ENCODE data around the gene C2orf15. TPM values are rescaled to one million over a fixed set of nuclear protein-coding genes. Genes with fewer than 3 reads are reported as not detected.

Gene C2orf15
- total RNA-seq, 1 donor from 2014 or later: 0.40 TPM

- no peaks in the 10 kb centered on the region for H3K27me3 Mint-ChIP-seq
These were observed 10.8 kb downstream of the C2orf15 start for GRCh38 chr2:99152199-99152895.

DNA sequence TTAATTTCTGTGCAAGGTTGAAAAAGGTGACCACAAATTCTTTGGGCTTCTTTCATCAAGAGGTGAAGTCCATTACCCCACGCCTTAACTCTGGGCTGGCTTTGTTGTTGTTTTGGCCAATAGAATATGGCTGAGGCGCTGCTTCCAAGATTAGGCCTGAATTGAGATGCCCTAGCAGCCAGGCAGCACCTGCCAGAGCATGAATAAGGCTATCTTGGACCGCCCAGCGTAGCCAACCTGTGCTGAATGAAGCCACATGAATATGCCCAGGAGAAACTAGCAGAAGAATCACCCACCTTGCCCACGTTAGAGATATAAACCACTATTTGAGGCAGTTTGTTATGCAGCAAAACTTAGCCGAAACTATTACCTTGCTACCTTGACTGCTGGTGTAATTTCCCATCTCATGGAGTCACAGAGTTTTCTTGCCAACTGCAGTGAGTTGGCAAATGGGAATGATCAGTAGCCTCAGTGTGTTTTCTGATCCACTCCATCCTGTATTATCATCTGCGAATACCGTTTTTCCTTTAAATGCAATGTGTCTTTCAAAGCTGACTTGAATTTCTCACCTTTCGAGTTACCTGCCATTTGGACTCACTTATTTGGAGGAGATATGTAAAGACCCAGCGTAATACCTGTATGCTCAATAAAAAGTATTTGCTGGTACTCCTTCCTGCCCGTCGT, 12.6 kb downstream of the C2orf15 start:
- H3K4me1 Mint-ChIP-seq: peaks cover 35% of the 10 kb centered on the region
- no peaks in the 10 kb centered on the region for H3K27me3 Mint-ChIP-seq
- peak; percentile 65 for DNase-seq
- intact Hi-C loops (cut with micrococcal nuclease): loop anchor here (1.0 to 10.0 kb wide), 4 partner anchors 13 to 709 kb away; partner anchors contain the start of genes C2orf15, INPP4A, MITD1 and MRPL30
- H3K36me3 Mint-ChIP-seq (ENCODE audit: low read depth): peaks cover 16% of the 10 kb centered on the region
- H3K9me3 Mint-ChIP-seq: no peaks in the 10 kb centered on the region
- peak overlapping the region; percentile 83 for H3K27ac Mint-ChIP-seq
- no peak overlapping the region for H3K4me3 Mint-ChIP-seq

More at GRCh38 chr2:99152199-99152895, 10.8 kb downstream of the C2orf15 start:
- H3K27ac Mint-ChIP-seq: no peak overlapping the region
- peaks cover 10% of the 10 kb centered on the region for H3K36me3 Mint-ChIP-seq (ENCODE audit: low read depth)
- DNase-seq: no peak
- intact Hi-C loops (cut with micrococcal nuclease): loop anchor here (10.0 kb wide), 2 partner anchors 488 to 708 kb away; partner anchors contain the start of gene INPP4A
- no peaks in the 10 kb centered on the region for H3K9me3 Mint-ChIP-seq
- no peak overlapping the region for H3K4me3 Mint-ChIP-seq
- peaks cover 31% of the 10 kb centered on the region for H3K4me1 Mint-ChIP-seq

DNA sequence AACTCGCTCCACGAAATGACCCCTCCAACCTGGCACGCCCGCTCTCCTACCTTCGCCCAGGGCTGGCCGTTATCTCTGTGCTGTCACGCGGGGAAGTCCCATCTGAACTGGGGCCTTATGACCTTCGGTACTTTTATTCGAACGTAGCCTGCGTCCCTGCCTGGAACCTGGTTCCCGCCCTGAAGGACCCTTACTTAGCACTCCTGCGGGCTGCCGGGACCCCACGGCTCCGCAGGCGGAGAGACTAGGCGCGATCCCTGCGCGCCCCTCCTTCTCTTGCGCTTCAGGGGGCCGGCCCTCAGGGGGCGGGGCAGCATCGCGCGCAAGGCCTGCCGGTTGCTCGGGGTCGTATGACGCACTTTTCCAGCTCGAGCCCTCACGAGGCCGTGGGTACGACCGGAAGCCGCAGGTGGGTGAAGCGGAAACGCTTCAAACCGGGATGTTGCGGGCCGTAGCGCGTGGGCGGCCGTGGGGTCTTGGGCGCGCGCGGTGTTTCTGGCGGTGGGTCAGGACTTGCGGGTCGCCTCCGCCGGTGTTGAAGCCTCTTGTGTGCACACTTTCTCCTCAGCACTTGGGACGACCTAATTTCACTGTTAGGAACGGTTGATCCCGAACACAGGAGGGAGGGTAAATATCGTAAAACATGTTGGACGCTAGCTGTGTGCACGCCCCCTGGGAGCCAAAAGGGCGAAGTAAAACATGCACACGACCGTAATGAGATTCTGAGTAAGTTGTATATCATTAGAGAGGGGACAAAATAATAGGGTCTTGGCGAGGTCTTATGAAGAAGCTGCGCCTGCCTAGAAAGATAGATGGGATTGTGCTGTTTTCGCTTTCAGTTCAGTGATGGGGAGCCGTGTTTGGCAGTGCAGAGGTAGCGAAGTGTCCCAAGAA, 13.4 kb downstream of the C2orf15 start, which contains the start of the genes LIPT1 and TSGA10:
TSS of gene LIPT1 (plus strand) at position 325 of the 894 bp plus-strand sequence. CDS start 6,991 bp downstream, outside the sequence.
TSS of gene TSGA10 (minus strand) at position 300 of the 894 bp plus-strand sequence. CDS start 45,503 bp downstream, outside the sequence.
- Mint-ChIP-seq H3K27ac (peak within 1 kb of the TSS; percentile 83), H3K27me3 (no peaks in the 10 kb centered on the region), H3K36me3 (ENCODE audit: low read depth) (peaks cover 19% of the 10 kb centered on the region), H3K4me3 (no peak within 1 kb of the TSS), H3K4me1 (peaks cover 35% of the 10 kb centered on the region), H3K9me3 (no peaks in the 10 kb centered on the region)
- DNase-seq: peak; percentile 98
- intact Hi-C loops (cut with micrococcal nuclease): loop anchor here (1.0 to 10.0 kb wide), 5 partner anchors 14 to 710 kb away; partner anchors contain the start of genes C2orf15, INPP4A, MITD1 and MRPL30

DNA sequence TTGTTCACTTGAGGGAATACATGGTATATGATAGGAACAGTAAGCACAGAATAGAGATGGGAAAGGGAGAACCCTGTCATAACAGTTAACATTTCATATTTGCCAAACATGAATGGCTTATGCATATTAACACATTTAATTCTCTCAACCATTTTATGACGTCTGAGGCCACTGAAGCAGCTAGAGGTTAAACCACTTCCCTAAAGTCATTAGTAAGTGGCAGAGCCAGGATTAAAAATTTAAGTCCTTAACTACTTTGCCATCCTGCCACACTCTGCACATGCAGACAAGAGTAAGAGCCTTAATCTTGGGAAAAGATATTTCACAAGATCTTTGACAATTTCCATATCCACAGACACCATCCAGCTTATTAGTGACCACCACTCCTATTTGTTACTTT, 15.4 kb downstream of the C2orf15 start:
- DNase-seq: no peak
- intact Hi-C loops (cut with micrococcal nuclease): loop anchor here (10.0 kb wide), 2 partner anchors 492 to 712 kb away; partner anchors contain the start of gene INPP4A
- Mint-ChIP-seq H3K27ac (no peak overlapping the region), H3K27me3 (no peaks in the 10 kb centered on the region), H3K36me3 (ENCODE audit: low read depth) (peaks cover 18% of the 10 kb centered on the region), H3K9me3 (no peaks in the 10 kb centered on the region), H3K4me3 (no peak overlapping the region), H3K4me1 (peaks cover 31% of the 10 kb centered on the region)

GRCh38 chr2:99158599-99158998, 17.1 kb downstream of the C2orf15 start:
- H3K4me1 Mint-ChIP-seq: peaks cover 31% of the 10 kb centered on the region
- no peaks in the 10 kb centered on the region for H3K9me3 Mint-ChIP-seq
- H3K27me3 Mint-ChIP-seq: no peaks in the 10 kb centered on the region
- DNase-seq: no peak
- intact Hi-C loops (cut with micrococcal nuclease): loop anchor here (10.0 kb wide), 2 partner anchors 494 to 714 kb away; partner anchors contain the start of gene INPP4A
- H3K27ac Mint-ChIP-seq: no peak overlapping the region
- no peak overlapping the region for H3K4me3 Mint-ChIP-seq
- H3K36me3 Mint-ChIP-seq (ENCODE audit: low read depth): peaks cover 21% of the 10 kb centered on the region

DNA sequence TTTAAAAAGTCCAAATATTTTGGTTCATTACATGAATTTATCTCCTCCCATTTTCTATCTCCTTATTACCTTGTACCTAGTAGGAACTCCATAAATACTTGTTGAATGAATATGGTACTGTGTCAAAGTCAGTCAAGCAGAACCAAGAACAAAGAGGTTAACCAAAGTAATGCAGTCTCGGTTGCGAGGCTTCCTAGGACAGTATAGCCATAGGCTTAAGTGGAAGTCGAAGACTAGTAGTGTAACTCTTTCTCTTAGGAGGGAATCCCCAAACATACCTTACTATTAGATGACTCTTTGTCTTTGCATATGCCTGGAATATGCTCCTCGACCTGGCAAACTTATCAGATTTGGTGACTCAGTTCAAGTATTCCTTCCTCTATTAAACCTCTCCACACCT, 18.1 kb downstream of the C2orf15 start:
- H3K9me3 Mint-ChIP-seq: no peaks in the 10 kb centered on the region
- peaks cover 22% of the 10 kb centered on the region for H3K36me3 Mint-ChIP-seq (ENCODE audit: low read depth)
- no peak for DNase-seq
- H3K27ac Mint-ChIP-seq: no peak overlapping the region
- H3K4me1 Mint-ChIP-seq: peaks cover 26% of the 10 kb centered on the region
- intact Hi-C loops (cut with micrococcal nuclease): loop anchor here (10.0 kb wide), 2 partner anchors 495 to 715 kb away; partner anchors contain the start of gene INPP4A
- no peak overlapping the region for H3K4me3 Mint-ChIP-seq
- H3K27me3 Mint-ChIP-seq: no peaks in the 10 kb centered on the region

- H3K4me3 Mint-ChIP-seq: no peak overlapping the region
- DNase-seq: no peak
- H3K4me1 Mint-ChIP-seq: peaks cover 14% of the 10 kb centered on the region
- peaks cover 53% of the 10 kb centered on the region for H3K36me3 Mint-ChIP-seq (ENCODE audit: low read depth)
- H3K9me3 Mint-ChIP-seq: no peaks in the 10 kb centered on the region
- no peak overlapping the region for H3K27ac Mint-ChIP-seq
- intact Hi-C loops (cut with micrococcal nuclease): no loop called here
- no peaks in the 10 kb centered on the region for H3K27me3 Mint-ChIP-seq
These were observed 24.7 kb downstream of the C2orf15 start for GRCh38 chr2:99166218-99166617.

GRCh38 chr2:99169534-99169933, 28.0 kb downstream of the C2orf15 start:
- Mint-ChIP-seq H3K27ac (no peak overlapping the region), H3K9me3 (no peaks in the 10 kb centered on the region), H3K27me3 (no peaks in the 10 kb centered on the region), H3K4me3 (no peak overlapping the region), H3K36me3 (ENCODE audit: low read depth) (peaks cover 63% of the 10 kb centered on the region), H3K4me1 (peaks cover 16% of the 10 kb centered on the region)
- DNase-seq: no peak
- intact Hi-C loops (cut with micrococcal nuclease): no loop called here

DNA sequence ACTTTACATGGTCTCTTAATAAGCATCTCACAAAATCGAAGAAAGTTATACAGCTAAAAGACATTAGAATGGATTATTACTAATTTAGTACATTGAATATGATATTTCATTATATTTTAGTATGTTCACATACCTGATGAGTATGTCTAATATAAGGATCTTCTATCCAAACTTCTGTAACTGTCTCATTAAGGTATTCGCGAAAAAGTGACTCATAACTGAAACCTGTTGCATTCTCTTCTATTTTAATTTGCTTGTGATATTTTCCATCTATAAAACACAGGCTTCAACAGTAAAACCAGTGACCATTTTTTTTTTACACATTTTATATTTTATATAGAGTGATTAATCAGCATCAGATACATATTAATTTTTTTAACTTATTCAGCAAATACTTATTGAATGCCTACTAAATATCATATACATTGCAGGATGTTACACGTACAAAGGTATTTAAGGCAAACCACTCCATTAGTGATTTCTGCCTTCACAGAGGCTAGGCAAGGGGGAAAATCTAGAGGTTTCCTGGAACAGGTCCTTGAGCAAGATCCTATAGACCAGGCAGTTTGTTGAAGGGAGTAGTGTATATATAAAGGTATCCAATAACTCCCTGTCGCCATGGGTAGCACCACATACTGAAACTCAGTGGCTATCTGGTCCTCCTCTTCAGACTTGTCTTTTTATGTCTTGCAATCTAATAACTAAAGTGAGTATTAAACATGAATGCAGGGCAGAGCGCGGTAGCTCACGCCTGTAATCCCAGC, 30.1 kb downstream of the C2orf15 start:
- H3K27ac Mint-ChIP-seq: no peak overlapping the region
- no peaks in the 10 kb centered on the region for H3K27me3 Mint-ChIP-seq
- no peaks in the 10 kb centered on the region for H3K9me3 Mint-ChIP-seq
- no peak for DNase-seq
- H3K4me1 Mint-ChIP-seq: peaks cover 21% of the 10 kb centered on the region
- peaks cover 58% of the 10 kb centered on the region for H3K36me3 Mint-ChIP-seq (ENCODE audit: low read depth)
- intact Hi-C loops (cut with micrococcal nuclease): loop anchor here (10.0 kb wide), 1 partner anchor 337 kb away; no protein-coding TSS in a partner anchor
- no peak overlapping the region for H3K4me3 Mint-ChIP-seq

- Mint-ChIP-seq H3K9me3 (no peaks in the 10 kb centered on the region), H3K27me3 (no peaks in the 10 kb centered on the region), H3K27ac (peak within 1 kb of the TSS; percentile 97), H3K4me3 (peak within 1 kb of the TSS; percentile 100), H3K36me3 (ENCODE audit: low read depth) (peaks cover 20% of the 10 kb centered on the region), H3K4me1 (peaks cover 43% of the 10 kb centered on the region)
- intact Hi-C loops (cut with micrococcal nuclease): loop anchor here (1.0 to 10.0 kb wide), 8 partner anchors 27 to 1824 kb away; partner anchors contain the start of genes C2orf15, COA5, COX5B and LIPT1
- DNase-seq: peak; percentile 97
These were observed 39.5 kb downstream of the C2orf15 start, which contains the start of the genes MITD1 and MRPL30 for GRCh38 chr2:99180755-99181623. Gene MITD1 (minus strand): TSS chr2:99181058. CDS start chr2:99180981, 77 bp downstream. Gene MRPL30 (plus strand): TSS chr2:99181184. CDS start chr2:99186204, 5,020 bp downstream.

DNA sequence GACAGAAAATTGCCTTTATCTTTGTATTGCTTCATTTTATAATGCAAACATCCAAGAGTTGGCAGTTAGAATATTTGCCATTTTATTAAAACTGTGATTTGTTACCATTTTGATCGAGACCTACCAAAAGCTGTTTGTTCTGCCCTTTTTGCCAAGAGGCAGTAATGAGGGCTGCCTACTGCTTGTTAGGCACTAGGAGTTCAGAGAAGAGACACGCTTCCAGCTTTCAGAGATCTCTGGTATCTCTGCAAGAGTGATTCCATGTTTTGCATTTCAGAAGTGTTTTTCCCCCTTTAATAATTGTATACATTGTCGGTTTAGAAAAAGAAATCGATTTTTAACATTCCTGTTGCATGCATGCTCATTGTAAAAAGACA, 40.1 kb downstream of the C2orf15 start:
- no peak for DNase-seq
- peak overlapping the region; percentile 97 for H3K27ac Mint-ChIP-seq
- peaks cover 20% of the 10 kb centered on the region for H3K36me3 Mint-ChIP-seq (ENCODE audit: low read depth)
- H3K4me3 Mint-ChIP-seq: peak overlapping the region; percentile 100
- H3K9me3 Mint-ChIP-seq: no peaks in the 10 kb centered on the region
- H3K27me3 Mint-ChIP-seq: no peaks in the 10 kb centered on the region
- H3K4me1 Mint-ChIP-seq: peaks cover 43% of the 10 kb centered on the region
- intact Hi-C loops (cut with micrococcal nuclease): loop anchor here (1.0 to 10.0 kb wide), 8 partner anchors 27 to 1823 kb away; partner anchors contain the start of genes C2orf15, COA5, COX5B and LIPT1
